ENCODE data around the gene TNPO1.

GRCh38 chr5:72848474-72849428 lies 32.3 kb downstream of the TNPO1 start:
- TF ChIP-seq CTCF (IDR thresholded peaks at IDR 0.05; ENCODE audit: low read depth, low read length, missing input control) (no peak), SP1 (IDR thresholded peaks at IDR 0.05) (no peak)
